ENCODE results near the gene AHCYL2. TPM values are rescaled to one million over a fixed set of nuclear protein-coding genes. Genes with fewer than 3 reads are reported as not detected.
"Not testable (repeated sequence)": the region's sequence is repeated elsewhere in the genome, so short reads cannot be mapped to it uniquely, and the experiment has no call there.

AHCYL2 gene
- total RNA-seq, 1 donor from 2014 or later = 19.0 TPM

GRCh38 chr7:129285111-129285510, 60.3 kb downstream of the AHCYL2 start:
- no peak for TF ChIP-seq CTCF (IDR thresholded peaks at IDR 0.05)
- Mint-ChIP-seq H3K27me3 (ENCODE audit: unreplicated experiment) (no peaks in the 10 kb centered on the region), H3K27ac (ENCODE audit: unreplicated experiment) (peak overlapping the region; percentile 69), H3K4me1 (ENCODE audit: unreplicated experiment) (peaks cover 29% of the 10 kb centered on the region), H3K4me3 (ENCODE audit: unreplicated experiment) (no peak overlapping the region), H3K9me3 (ENCODE audit: unreplicated experiment) (no peaks in the 10 kb centered on the region), H3K36me3 (ENCODE audit: unreplicated experiment) (no peaks in the 10 kb centered on the region)
- no peak for DNase-seq (ENCODE audit: extremely low spot score, unreplicated experiment)

- no peak for TF ChIP-seq CTCF (IDR thresholded peaks at IDR 0.05)
- Mint-ChIP-seq H3K27ac (ENCODE audit: unreplicated experiment) (no peak overlapping the region), H3K9me3 (ENCODE audit: unreplicated experiment) (no peaks in the 10 kb centered on the region), H3K27me3 (ENCODE audit: unreplicated experiment) (no peaks in the 10 kb centered on the region), H3K4me1 (ENCODE audit: unreplicated experiment) (peaks cover 10% of the 10 kb centered on the region), H3K36me3 (ENCODE audit: unreplicated experiment) (no peaks in the 10 kb centered on the region), H3K4me3 (ENCODE audit: unreplicated experiment) (no peak overlapping the region)
- no peak for DNase-seq (ENCODE audit: extremely low spot score, unreplicated experiment)
Observed at GRCh38 chr7:129292861-129293260, 68.0 kb downstream of the AHCYL2 start.

- H3K4me1 Mint-ChIP-seq (ENCODE audit: unreplicated experiment) = peaks cover 10% of the 10 kb centered on the region
- peak overlapping the region; percentile 61 for H3K27ac Mint-ChIP-seq (ENCODE audit: unreplicated experiment)
- no peak overlapping the region for H3K4me3 Mint-ChIP-seq (ENCODE audit: unreplicated experiment)
- DNase-seq (ENCODE audit: extremely low spot score, unreplicated experiment) = no peak
- H3K9me3 Mint-ChIP-seq (ENCODE audit: unreplicated experiment) = no peaks in the 10 kb centered on the region
- TF ChIP-seq CTCF (IDR thresholded peaks at IDR 0.05) = no peak
- no peaks in the 10 kb centered on the region for H3K27me3 Mint-ChIP-seq (ENCODE audit: unreplicated experiment)
- no peaks in the 10 kb centered on the region for H3K36me3 Mint-ChIP-seq (ENCODE audit: unreplicated experiment)
Observed at GRCh38 chr7:129295015-129295423, 70.2 kb downstream of the AHCYL2 start.

- Mint-ChIP-seq H3K4me3 (ENCODE audit: unreplicated experiment) (no peak overlapping the region), H3K36me3 (ENCODE audit: unreplicated experiment) (peaks cover 13% of the 10 kb centered on the region), H3K4me1 (ENCODE audit: unreplicated experiment) (peaks cover 10% of the 10 kb centered on the region), H3K9me3 (ENCODE audit: unreplicated experiment) (peaks cover 10% of the 10 kb centered on the region), H3K27ac (ENCODE audit: unreplicated experiment) (no peak overlapping the region), H3K27me3 (ENCODE audit: unreplicated experiment) (no peaks in the 10 kb centered on the region)
- no peak for DNase-seq (ENCODE audit: extremely low spot score, unreplicated experiment)
- peak; percentile 83 for TF ChIP-seq CTCF (IDR thresholded peaks at IDR 0.05)
Observed at GRCh38 chr7:129298268-129298893, 73.6 kb downstream of the AHCYL2 start.

GRCh38 chr7:129299889-129300288, 75.1 kb downstream of the AHCYL2 start:
- TF ChIP-seq CTCF (IDR thresholded peaks at IDR 0.05) = no peak
- no peaks in the 10 kb centered on the region for H3K27me3 Mint-ChIP-seq (ENCODE audit: unreplicated experiment)
- H3K4me1 Mint-ChIP-seq (ENCODE audit: unreplicated experiment) = peaks cover 4% of the 10 kb centered on the region
- no peak for DNase-seq (ENCODE audit: extremely low spot score, unreplicated experiment)
- no peak overlapping the region for H3K27ac Mint-ChIP-seq (ENCODE audit: unreplicated experiment)
- H3K36me3 Mint-ChIP-seq (ENCODE audit: unreplicated experiment) = peaks cover 18% of the 10 kb centered on the region
- peaks cover 17% of the 10 kb centered on the region for H3K9me3 Mint-ChIP-seq (ENCODE audit: unreplicated experiment)
- H3K4me3 Mint-ChIP-seq (ENCODE audit: unreplicated experiment) = no peak overlapping the region

GRCh38 chr7:129300299-129300698, 75.5 kb downstream of the AHCYL2 start:
- H3K9me3 Mint-ChIP-seq (ENCODE audit: unreplicated experiment) = peaks cover 19% of the 10 kb centered on the region
- not testable (repeated sequence) for H3K4me3 Mint-ChIP-seq (ENCODE audit: unreplicated experiment); H3K27me3 Mint-ChIP-seq (ENCODE audit: unreplicated experiment); DNase-seq (ENCODE audit: extremely low spot score, unreplicated experiment); H3K27ac Mint-ChIP-seq (ENCODE audit: unreplicated experiment); H3K4me1 Mint-ChIP-seq (ENCODE audit: unreplicated experiment)
- peaks cover 18% of the 10 kb centered on the region for H3K36me3 Mint-ChIP-seq (ENCODE audit: unreplicated experiment)
